Progenitor cell of endocrine pancreas (in vitro differentiated cells): ENCODE measurements around the gene PGAP3. TPM values are rescaled to one million over a fixed set of nuclear protein-coding genes. Genes with fewer than 3 reads are reported as not detected.

Source experiments
- DNase-seq: peaks from one replicate; pipeline ENCODE4 v3.0.0; 2021; ENCODE audit warnings: low spot score; ENCODE audit not compliant: unreplicated experiment
- H3K27ac Mint-ChIP-seq: 2 replicates; pipeline ENCODE4 v1.8.0; 2021; ENCODE audit warnings: mild to moderate bottlenecking, moderate library complexity, mixed read lengths
- H3K27me3 Mint-ChIP-seq: 2 replicates; pipeline ENCODE4 v1.8.0; 2021; ENCODE audit warnings: mixed read lengths
- H3K36me3 Mint-ChIP-seq: 2 replicates; pipeline ENCODE4 v1.8.0; 2022; ENCODE audit warnings: mixed read lengths; ENCODE audit not compliant: insufficient read depth
- H3K4me1 Mint-ChIP-seq: 2 replicates; pipeline ENCODE4 v1.8.0; 2021; ENCODE audit warnings: low read depth, mixed read lengths
- H3K4me3 Mint-ChIP-seq: 2 replicates; pipeline ENCODE4 v1.8.0; 2021; ENCODE audit warnings: low read depth, mild to moderate bottlenecking, moderate library complexity, mixed read lengths
- H3K9me3 Mint-ChIP-seq: 2 replicates; pipeline ENCODE4 v1.8.0; 2021; ENCODE audit warnings: low read depth, mixed read lengths
- CTCF ChIP-seq: fragments of 200-600 bp; sonication (generic); IDR thresholded peaks from one replicate; pipeline ENCODE4 v1.5.0; 2021; ENCODE audit warnings: antibody characterized with exemption, mild to moderate bottlenecking; ENCODE audit not compliant: unreplicated experiment
- total RNA-seq: library from RNA; stranded (reverse); gene quantifications from 2 replicates; pipeline ENCODE4 v1.2.1, GENCODE V29; 2021

Gene PGAP3
- total RNA-seq, 1 donor from 2014 or later, result 40.1 TPM

GRCh38 chr17:39660397-39661385, 27.2 kb downstream of the PGAP3 start:
- Mint-ChIP-seq H3K27ac (no peak overlapping the region), H3K36me3 (peaks cover 1% of the 10 kb centered on the region), H3K4me3 (no peak overlapping the region), H3K9me3 (no peaks in the 10 kb centered on the region), H3K27me3 (peaks cover 10% of the 10 kb centered on the region), H3K4me1 (peaks cover 3% of the 10 kb centered on the region)
- DNase-seq, result no peak
- TF ChIP-seq CTCF, result no peak

GRCh38 chr17:39660011-39660360, 27.9 kb downstream of the PGAP3 start:
- Mint-ChIP-seq H3K27me3 (peaks cover 3% of the 10 kb centered on the region), H3K9me3 (no peaks in the 10 kb centered on the region), H3K27ac (no peak overlapping the region), H3K36me3 (peaks cover 1% of the 10 kb centered on the region), H3K4me1 (peaks cover 3% of the 10 kb centered on the region), H3K4me3 (no peak overlapping the region)
- no peak for DNase-seq
- no peak for TF ChIP-seq CTCF

GRCh38 chr17:39659279-39660010, 28.4 kb downstream of the PGAP3 start:
- Mint-ChIP-seq H3K27me3 (no peaks in the 10 kb centered on the region), H3K27ac (no peak overlapping the region), H3K4me3 (no peak overlapping the region), H3K4me1 (peaks cover 3% of the 10 kb centered on the region), H3K36me3 (peaks cover 1% of the 10 kb centered on the region), H3K9me3 (no peaks in the 10 kb centered on the region)
- no peak for DNase-seq
- no peak for TF ChIP-seq CTCF

- Mint-ChIP-seq H3K27me3 (no peaks in the 10 kb centered on the region), H3K27ac (no peak overlapping the region), H3K4me1 (no peaks in the 10 kb centered on the region), H3K36me3 (peaks cover 1% of the 10 kb centered on the region), H3K9me3 (no peaks in the 10 kb centered on the region), H3K4me3 (no peak overlapping the region)
- DNase-seq, result no peak
- TF ChIP-seq CTCF, result no peak
Measured at GRCh38 chr17:39658760-39659159, 29.1 kb downstream of the PGAP3 start.

GRCh38 chr17:39658346-39658745, 29.5 kb downstream of the PGAP3 start:
- no peak overlapping the region for H3K4me3 Mint-ChIP-seq
- H3K9me3 Mint-ChIP-seq, result no peaks in the 10 kb centered on the region
- H3K36me3 Mint-ChIP-seq, result peaks cover 1% of the 10 kb centered on the region
- no peak overlapping the region for H3K27ac Mint-ChIP-seq
- TF ChIP-seq CTCF, result no peak
- H3K27me3 Mint-ChIP-seq, result no peaks in the 10 kb centered on the region
- no peak for DNase-seq
- H3K4me1 Mint-ChIP-seq, result peaks cover 2% of the 10 kb centered on the region
